ENCODE results near the gene FAT1. TPM values are rescaled to one million over a fixed set of nuclear protein-coding genes. Genes with fewer than 3 reads are reported as not detected.

FAT1 gene
- total RNA-seq, 1 donor from 2014 or later, result 173 TPM

DNA sequence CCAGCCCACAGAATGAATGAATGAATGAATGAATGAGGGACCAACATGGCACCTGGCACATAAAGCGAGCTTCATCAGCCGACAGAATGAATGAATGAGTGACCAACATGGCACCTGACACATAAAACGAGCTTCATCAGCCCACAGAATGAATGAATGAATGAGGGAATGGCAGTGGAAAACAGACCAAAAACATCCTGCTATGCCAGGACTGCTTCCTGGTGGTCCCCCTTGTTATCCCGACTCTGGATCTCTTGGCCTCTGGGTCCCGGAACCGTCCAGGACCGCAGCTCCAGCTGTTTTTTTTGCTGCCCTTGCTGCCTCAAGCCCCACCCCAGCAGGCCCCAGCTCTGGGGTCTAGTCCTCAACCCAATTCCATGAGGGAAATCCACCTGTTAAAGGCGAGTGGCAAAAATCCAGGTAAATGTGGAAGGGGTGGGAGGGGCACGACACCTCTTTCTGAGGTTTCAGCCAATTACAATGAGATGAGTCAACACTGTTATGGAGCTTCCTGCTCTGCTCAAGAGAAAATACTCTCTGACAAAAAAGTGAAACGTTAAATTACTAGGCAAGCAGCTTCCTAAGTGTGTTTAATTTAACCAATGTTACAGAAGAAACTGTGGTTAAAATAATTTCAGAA lies 96.3 kb downstream of the FAT1 start:
- Histone ChIP-seq H3K36me3 (ENCODE audit: control insufficient read depth in 3 of 3, insufficient read depth in 3 of 3, low read length in 3 of 3) (peaks cover 0 to 18% (median 0%) of the 10 kb centered on the region in 3 donors), H3K9ac (ENCODE audit: low read depth in 1 of 3, low read length in 3 of 3) (no peak overlapping the region), H3K27me3 (ENCODE audit: control insufficient read depth in 3 of 3, insufficient read depth in 3 of 3, low read length in 3 of 3) (no peaks in the 10 kb centered on the region), H3K9me3 (ENCODE audit: control insufficient read depth in 3 of 3, low read length in 3 of 3) (peaks cover 0 to 2% (median 0%) of the 10 kb centered on the region in 3 donors), H3K4me1 (ENCODE audit: control insufficient read depth in 3 of 3, insufficient read depth in 3 of 3, low read length in 3 of 3) (no peaks in the 10 kb centered on the region), H3K4me3 (ENCODE audit: low read length in 3 of 3) (no peak overlapping the region), H3K27ac (ENCODE audit: low read depth, low read length) (no peak overlapping the region)

DNA sequence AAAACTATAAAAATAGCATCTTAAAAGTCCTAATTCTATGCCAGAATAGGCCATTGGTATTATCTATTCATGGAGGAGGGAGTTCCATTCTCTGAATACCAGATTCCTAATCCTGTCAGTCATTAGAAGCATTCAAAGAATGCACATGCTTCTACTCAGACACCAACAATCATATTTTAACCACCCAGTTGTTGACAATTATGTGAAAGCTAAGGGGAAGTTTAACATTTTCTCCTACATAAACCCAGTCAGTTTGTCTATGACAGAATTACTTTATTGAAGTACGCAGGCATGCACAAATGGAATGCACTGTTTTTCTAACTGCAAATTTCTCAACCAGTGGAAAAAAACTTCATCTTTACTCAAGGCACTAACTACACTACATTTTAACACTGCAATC lies 98.7 kb downstream of the FAT1 start:
- Histone ChIP-seq H3K9me3 (ENCODE audit: control insufficient read depth in 3 of 3, low read length in 3 of 3) (no peaks in the 10 kb centered on the region), H3K4me3 (ENCODE audit: low read length in 3 of 3) (no peak overlapping the region), H3K27ac (ENCODE audit: low read depth, low read length) (no peak overlapping the region), H3K27me3 (ENCODE audit: control insufficient read depth in 3 of 3, insufficient read depth in 3 of 3, low read length in 3 of 3) (no peaks in the 10 kb centered on the region), H3K4me1 (ENCODE audit: control insufficient read depth in 3 of 3, insufficient read depth in 3 of 3, low read length in 3 of 3) (no peaks in the 10 kb centered on the region), H3K36me3 (ENCODE audit: control insufficient read depth in 3 of 3, insufficient read depth in 3 of 3, low read length in 3 of 3) (peaks cover 0 to 17% (median 3%) of the 10 kb centered on the region in 3 donors), H3K9ac (ENCODE audit: low read depth in 1 of 3, low read length in 3 of 3) (no peak overlapping the region)

DNA sequence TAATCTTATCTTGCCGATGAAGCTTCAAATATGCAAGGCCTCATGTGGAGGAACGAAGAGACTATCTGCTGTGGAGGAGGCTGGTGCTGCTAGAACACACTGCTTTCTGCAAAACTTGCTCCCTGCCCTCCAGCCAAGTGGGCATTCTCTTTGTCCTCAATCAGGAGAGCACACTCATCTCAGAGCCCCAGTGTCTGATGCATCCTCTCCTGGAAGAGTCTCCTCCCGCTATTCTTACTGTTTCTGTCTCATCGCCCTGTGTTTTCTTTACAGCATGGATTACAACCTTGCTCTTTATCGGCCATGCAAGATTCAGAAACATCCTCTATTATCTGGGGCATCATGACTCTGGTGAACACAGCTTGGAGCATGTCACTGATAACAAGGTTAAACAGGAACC lies 100.1 kb downstream of the FAT1 start:
- Histone ChIP-seq H3K4me1 (ENCODE audit: control insufficient read depth in 3 of 3, insufficient read depth in 3 of 3, low read length in 3 of 3) (no peaks in the 10 kb centered on the region), H3K4me3 (ENCODE audit: low read length in 3 of 3) (no peak overlapping the region), H3K9me3 (ENCODE audit: control insufficient read depth in 3 of 3, low read length in 3 of 3) (no peaks in the 10 kb centered on the region), H3K27me3 (ENCODE audit: control insufficient read depth in 3 of 3, insufficient read depth in 3 of 3, low read length in 3 of 3) (no peaks in the 10 kb centered on the region), H3K36me3 (ENCODE audit: control insufficient read depth in 3 of 3, insufficient read depth in 3 of 3, low read length in 3 of 3) (peaks cover 0 to 17% (median 3%) of the 10 kb centered on the region in 3 donors), H3K27ac (ENCODE audit: low read depth, low read length) (no peak overlapping the region), H3K9ac (ENCODE audit: low read depth in 1 of 3, low read length in 3 of 3) (no peak overlapping the region)

GRCh38 chr4:186622788-186623464 lies 100.7 kb downstream of the FAT1 start:
- H3K27me3 ChIP-seq (ENCODE audit: control insufficient read depth in 3 of 3, insufficient read depth in 3 of 3, low read length in 3 of 3), result no peaks in the 10 kb centered on the region
- no peak overlapping the region for H3K4me3 ChIP-seq (ENCODE audit: low read length in 3 of 3)
- H3K4me1 ChIP-seq (ENCODE audit: control insufficient read depth in 3 of 3, insufficient read depth in 3 of 3, low read length in 3 of 3), result no peaks in the 10 kb centered on the region
- no peak overlapping the region for H3K27ac ChIP-seq (ENCODE audit: low read depth, low read length)
- peaks cover 0 to 13% (median 3%) of the 10 kb centered on the region in 3 donors for H3K36me3 ChIP-seq (ENCODE audit: control insufficient read depth in 3 of 3, insufficient read depth in 3 of 3, low read length in 3 of 3)
- H3K9me3 ChIP-seq (ENCODE audit: control insufficient read depth in 3 of 3, low read length in 3 of 3), result no peaks in the 10 kb centered on the region
- H3K9ac ChIP-seq (ENCODE audit: low read depth in 1 of 3, low read length in 3 of 3), result no peak overlapping the region

- Histone ChIP-seq H3K9me3 (ENCODE audit: control insufficient read depth in 3 of 3, low read length in 3 of 3) (no peaks in the 10 kb centered on the region), H3K9ac (ENCODE audit: low read depth in 1 of 3, low read length in 3 of 3) (no peak overlapping the region), H3K4me3 (ENCODE audit: low read length in 3 of 3) (no peak overlapping the region), H3K36me3 (ENCODE audit: control insufficient read depth in 3 of 3, insufficient read depth in 3 of 3, low read length in 3 of 3) (peaks cover 0 to 11% (median 3%) of the 10 kb centered on the region in 3 donors), H3K4me1 (ENCODE audit: control insufficient read depth in 3 of 3, insufficient read depth in 3 of 3, low read length in 3 of 3) (no peaks in the 10 kb centered on the region), H3K27me3 (ENCODE audit: control insufficient read depth in 3 of 3, insufficient read depth in 3 of 3, low read length in 3 of 3) (no peaks in the 10 kb centered on the region), H3K27ac (ENCODE audit: low read depth, low read length) (no peak overlapping the region)
These were observed 101.6 kb downstream of the FAT1 start for GRCh38 chr4:186621959-186622553.

GRCh38 chr4:186619088-186619487 lies 104.6 kb downstream of the FAT1 start:
- no peaks in the 10 kb centered on the region for H3K4me1 ChIP-seq (ENCODE audit: control insufficient read depth in 3 of 3, insufficient read depth in 3 of 3, low read length in 3 of 3)
- H3K27ac ChIP-seq (ENCODE audit: low read depth, low read length), result no peak overlapping the region
- no peak overlapping the region for H3K9ac ChIP-seq (ENCODE audit: low read depth in 1 of 3, low read length in 3 of 3)
- H3K27me3 ChIP-seq (ENCODE audit: control insufficient read depth in 3 of 3, insufficient read depth in 3 of 3, low read length in 3 of 3), result no peaks in the 10 kb centered on the region
- H3K4me3 ChIP-seq (ENCODE audit: low read length in 3 of 3), result no peak overlapping the region
- H3K9me3 ChIP-seq (ENCODE audit: control insufficient read depth in 3 of 3, low read length in 3 of 3), result no peaks in the 10 kb centered on the region
- H3K36me3 ChIP-seq (ENCODE audit: control insufficient read depth in 3 of 3, insufficient read depth in 3 of 3, low read length in 3 of 3), result peaks cover 0 to 18% (median 3%) of the 10 kb centered on the region in 3 donors

DNA sequence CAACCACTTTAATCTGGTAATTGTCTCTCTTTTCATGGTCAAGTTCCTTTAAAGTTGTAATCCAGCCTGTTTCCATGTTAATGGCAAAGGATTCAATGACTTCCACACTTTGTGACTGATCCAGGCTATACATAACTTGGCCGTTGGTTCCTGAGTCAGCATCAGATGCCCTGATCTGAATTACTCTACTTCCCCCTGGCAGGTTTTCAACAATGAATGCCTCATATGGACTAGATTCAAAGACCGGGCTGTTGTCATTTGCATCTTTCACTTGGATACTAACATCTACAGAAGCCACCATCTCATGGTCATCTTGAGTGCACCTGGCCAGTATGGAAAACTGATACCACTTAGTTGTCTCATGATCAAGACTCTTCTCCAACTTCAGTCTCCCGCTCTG lies 105.7 kb downstream of the FAT1 start:
- no peaks in the 10 kb centered on the region for H3K9me3 ChIP-seq (ENCODE audit: control insufficient read depth in 3 of 3, low read length in 3 of 3)
- no peak overlapping the region for H3K4me3 ChIP-seq (ENCODE audit: low read length in 3 of 3)
- peaks cover 0 to 19% (median 3%) of the 10 kb centered on the region in 3 donors for H3K36me3 ChIP-seq (ENCODE audit: control insufficient read depth in 3 of 3, insufficient read depth in 3 of 3, low read length in 3 of 3)
- no peak overlapping the region for H3K27ac ChIP-seq (ENCODE audit: low read depth, low read length)
- H3K27me3 ChIP-seq (ENCODE audit: control insufficient read depth in 3 of 3, insufficient read depth in 3 of 3, low read length in 3 of 3), result no peaks in the 10 kb centered on the region
- no peaks in the 10 kb centered on the region for H3K4me1 ChIP-seq (ENCODE audit: control insufficient read depth in 3 of 3, insufficient read depth in 3 of 3, low read length in 3 of 3)
- H3K9ac ChIP-seq (ENCODE audit: low read depth in 1 of 3, low read length in 3 of 3), result no peak overlapping the region

- no peaks in the 10 kb centered on the region for H3K4me1 ChIP-seq (ENCODE audit: control insufficient read depth in 3 of 3, insufficient read depth in 3 of 3, low read length in 3 of 3)
- peaks cover 0 to 25% (median 2%) of the 10 kb centered on the region in 3 donors for H3K36me3 ChIP-seq (ENCODE audit: control insufficient read depth in 3 of 3, insufficient read depth in 3 of 3, low read length in 3 of 3)
- H3K27ac ChIP-seq (ENCODE audit: low read depth, low read length), result no peak overlapping the region
- H3K9me3 ChIP-seq (ENCODE audit: control insufficient read depth in 3 of 3, low read length in 3 of 3), result no peaks in the 10 kb centered on the region
- no peaks in the 10 kb centered on the region for H3K27me3 ChIP-seq (ENCODE audit: control insufficient read depth in 3 of 3, insufficient read depth in 3 of 3, low read length in 3 of 3)
- no peak overlapping the region for H3K9ac ChIP-seq (ENCODE audit: low read depth in 1 of 3, low read length in 3 of 3)
- H3K4me3 ChIP-seq (ENCODE audit: low read length in 3 of 3), result no peak overlapping the region
These were observed 116.2 kb downstream of the FAT1 start for GRCh38 chr4:186607490-186607889.

DNA sequence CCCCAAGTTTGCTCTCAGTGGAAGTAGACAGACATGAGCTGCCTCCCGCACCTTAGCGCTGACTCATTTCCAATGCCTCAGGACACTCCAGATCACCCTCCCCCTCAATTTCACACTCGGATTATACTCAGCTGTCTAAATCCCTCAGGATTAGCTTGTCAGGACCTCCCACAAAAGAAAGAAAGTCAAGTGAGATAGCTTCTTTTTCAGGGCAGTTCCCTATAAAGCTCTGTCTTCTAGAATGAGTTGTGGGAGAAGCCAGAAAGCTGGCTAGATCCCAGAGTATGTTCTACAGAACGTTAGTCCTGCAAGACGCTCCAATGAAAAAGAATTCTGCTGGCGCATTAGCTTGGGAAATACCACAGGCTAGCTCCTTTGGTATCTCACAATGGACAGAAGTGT lies 117.1 kb downstream of the FAT1 start:
- Histone ChIP-seq H3K9me3 (ENCODE audit: control insufficient read depth in 3 of 3, low read length in 3 of 3) (no peaks in the 10 kb centered on the region), H3K27ac (ENCODE audit: low read depth, low read length) (no peak overlapping the region), H3K27me3 (ENCODE audit: control insufficient read depth in 3 of 3, insufficient read depth in 3 of 3, low read length in 3 of 3) (no peaks in the 10 kb centered on the region), H3K36me3 (ENCODE audit: control insufficient read depth in 3 of 3, insufficient read depth in 3 of 3, low read length in 3 of 3) (peaks cover 0 to 28% (median 2%) of the 10 kb centered on the region in 3 donors), H3K4me1 (ENCODE audit: control insufficient read depth in 3 of 3, insufficient read depth in 3 of 3, low read length in 3 of 3) (no peaks in the 10 kb centered on the region), H3K9ac (ENCODE audit: low read depth in 1 of 3, low read length in 3 of 3) (no peak overlapping the region), H3K4me3 (ENCODE audit: low read length in 3 of 3) (no peak overlapping the region)

GRCh38 chr4:186605261-186605865 lies 118.3 kb downstream of the FAT1 start:
- H3K36me3 ChIP-seq (ENCODE audit: control insufficient read depth in 3 of 3, insufficient read depth in 3 of 3, low read length in 3 of 3), result peaks cover 0 to 23% (median 2%) of the 10 kb centered on the region in 3 donors
- no peak overlapping the region for H3K4me3 ChIP-seq (ENCODE audit: low read length in 3 of 3)

More at GRCh38 chr4:186605261-186605865, 118.3 kb downstream of the FAT1 start:
- no peak overlapping the region for H3K27ac ChIP-seq (ENCODE audit: low read depth, low read length)
- H3K9ac ChIP-seq (ENCODE audit: low read depth in 1 of 3, low read length in 3 of 3), result no peak overlapping the region
- H3K27me3 ChIP-seq (ENCODE audit: control insufficient read depth in 3 of 3, insufficient read depth in 3 of 3, low read length in 3 of 3), result no peaks in the 10 kb centered on the region
- no peaks in the 10 kb centered on the region for H3K9me3 ChIP-seq (ENCODE audit: control insufficient read depth in 3 of 3, low read length in 3 of 3)
- no peaks in the 10 kb centered on the region for H3K4me1 ChIP-seq (ENCODE audit: control insufficient read depth in 3 of 3, insufficient read depth in 3 of 3, low read length in 3 of 3)

Measured in skeletal muscle tissue (tissue), 4 donors.